GM12891 (cell line): ENCODE data around the gene CCDC88C.

Source experiments
- PAX5 ChIP-seq: IDR thresholded peaks from 2 replicates; pipeline ENCODE4 v1.6.1; 2011; ENCODE audit warnings: low read length, moderate library complexity, mild to moderate bottlenecking; ENCODE audit not compliant: insufficient read depth, severe bottlenecking
- POLR2A ChIP-seq: IDR thresholded peaks from 2 replicates; pipeline ENCODE4 v1.6.1; 2011; ENCODE audit warnings: low read depth, low read length, control low read depth
- POLR2AphosphoS5 ChIP-seq: IDR thresholded peaks from 2 replicates; pipeline ENCODE4 v1.6.1; 2011; ENCODE audit warnings: low read depth, low read length, control low read depth
- POU2F2 ChIP-seq: IDR thresholded peaks from 2 replicates; pipeline ENCODE4 v1.6.1; 2011; ENCODE audit warnings: low read depth, mild to moderate bottlenecking, control low read depth, low read length, moderate library complexity
- SPI1 ChIP-seq: IDR thresholded peaks from 2 replicates; pipeline ENCODE4 v1.6.1; 2011; ENCODE audit warnings: low read depth, low read length, control low read depth
- TAF1 ChIP-seq: IDR thresholded peaks from 2 replicates; pipeline ENCODE4 v1.6.1; 2011; ENCODE audit warnings: low read depth, low read length, control low read depth

GRCh38 chr14:91330856-91331255, 86.8 kb downstream of the CCDC88C start:
- no peak for TF ChIP-seq POLR2AphosphoS5
- TF ChIP-seq POLR2A: no peak
- TF ChIP-seq SPI1: peak; percentile 58
- no peak for TF ChIP-seq TAF1
- no peak for TF ChIP-seq PAX5
- TF ChIP-seq POU2F2: no peak
